Stimulated activated CD4-positive, alpha-beta T cell treated with anti-CD3 and anti-CD28 coated beads, Interleukin-1b, Interleukin-23, amount 100 ng/mL, for 1 hour (primary cell): ENCODE results near the gene PAK4.

Experiments used
- DNase-seq, 2 donors: peaks; one replicate each; pipeline ENCODE4 v3.0.0-alpha.2; 2020; ENCODE audit warnings: low read depth in 2 of 2

PAK4 gene

GRCh38 chr19:39165857-39166256 lies 40.3 kb downstream of the PAK4 start:
- no peak for DNase-seq

GRCh38 chr19:39166571-39167391 lies 41.2 kb downstream of the PAK4 start:
- DNase-seq: no peak

GRCh38 chr19:39167461-39168257 lies 42.1 kb downstream of the PAK4 start:
- DNase-seq: no peak

- no peak for DNase-seq
Measured at GRCh38 chr19:39168258-39169142, 42.9 kb downstream of the PAK4 start.

- no peak for DNase-seq
Measured at GRCh38 chr19:39169143-39169810, 43.7 kb downstream of the PAK4 start.

GRCh38 chr19:39170386-39171231 lies 45.0 kb downstream of the PAK4 start:
- no peak for DNase-seq

GRCh38 chr19:39171479-39172465 lies 46.2 kb downstream of the PAK4 start:
- no peak for DNase-seq

GRCh38 chr19:39172700-39173501 lies 47.3 kb downstream of the PAK4 start:
- no peak for DNase-seq

GRCh38 chr19:39173502-39173991 lies 48.0 kb downstream of the PAK4 start:
- no peak for DNase-seq

- no peak for DNase-seq
Measured at GRCh38 chr19:39174142-39174541, 48.6 kb downstream of the PAK4 start.

GRCh38 chr19:39174558-39175544 lies 49.3 kb downstream of the PAK4 start:
- DNase-seq: no peak

GRCh38 chr19:39175564-39175963 lies 50.0 kb downstream of the PAK4 start:
- DNase-seq: no peak

- DNase-seq: no peak
Measured at GRCh38 chr19:39177110-39177699, 51.6 kb downstream of the PAK4 start.

- DNase-seq: no peak
Measured at GRCh38 chr19:39177736-39178135, 52.1 kb downstream of the PAK4 start.

GRCh38 chr19:39178296-39179006 lies 52.9 kb downstream of the PAK4 start:
- DNase-seq: no peak

- DNase-seq: no peak
Measured at GRCh38 chr19:39179754-39180153, 54.2 kb downstream of the PAK4 start.
